Medulla oblongata (tissue), 1 donor: Measurements from ENCODE around the gene TRIP12.
"Not testable (repeated sequence)": the region's sequence is repeated elsewhere in the genome, so short reads cannot be mapped to it uniquely, and the experiment has no call there.

Experiments used
- DNase-seq: peaks from one replicate; pipeline ENCODE4 v3.0.0-alpha.2; 2015; ENCODE audit errors: extremely low spot score

TRIP12 gene

GRCh38 chr2:229921892-229922448 lies at the start of gene TRIP12:
Gene TRIP12 (minus strand): TSS chr2:229922009. CDS start chr2:229880079, 41,930 bp downstream.
- DNase-seq: peak; percentile 93

- DNase-seq: no peak
Measured at GRCh38 chr2:229971298-229971790, 49.5 kb upstream of the TRIP12 start.

- DNase-seq: no peak
Measured at GRCh38 chr2:229970406-229970805, 48.6 kb upstream of the TRIP12 start.

- no peak for DNase-seq
Measured at GRCh38 chr2:229969921-229970320, 48.1 kb upstream of the TRIP12 start.

GRCh38 chr2:229963596-229963995 lies 41.8 kb upstream of the TRIP12 start:
- DNase-seq: not testable (repeated sequence)

GRCh38 chr2:229956491-229956890 lies 34.7 kb upstream of the TRIP12 start:
- DNase-seq: no peak

- no peak for DNase-seq
Measured at GRCh38 chr2:229955663-229956062, 33.9 kb upstream of the TRIP12 start.

GRCh38 chr2:229952256-229952835 lies 30.5 kb upstream of the TRIP12 start:
- no peak for DNase-seq

- DNase-seq: no peak
Measured at GRCh38 chr2:229947544-229947943, 25.7 kb upstream of the TRIP12 start.

GRCh38 chr2:229945975-229946374 lies 24.2 kb upstream of the TRIP12 start:
- no peak for DNase-seq

GRCh38 chr2:229943770-229944449 lies 22.1 kb upstream of the TRIP12 start:
- DNase-seq: no peak

- no peak for DNase-seq
Measured at GRCh38 chr2:229943171-229943570, 21.4 kb upstream of the TRIP12 start.

- DNase-seq: no peak
Measured at GRCh38 chr2:229942671-229943070, 20.9 kb upstream of the TRIP12 start.

GRCh38 chr2:229937537-229937936 lies 15.7 kb upstream of the TRIP12 start:
- no peak for DNase-seq

- DNase-seq: no peak
Measured at GRCh38 chr2:229931241-229931640, 9.4 kb upstream of the TRIP12 start.

- DNase-seq: no peak
Measured at GRCh38 chr2:229930656-229931055, 8.8 kb upstream of the TRIP12 start.

GRCh38 chr2:229927817-229928321 lies 6.1 kb upstream of the TRIP12 start:
- no peak for DNase-seq

GRCh38 chr2:229925201-229925600 lies 3.4 kb upstream of the TRIP12 start:
- DNase-seq: no peak

- not testable (repeated sequence) for DNase-seq
Measured at GRCh38 chr2:229924541-229924940, 2.7 kb upstream of the TRIP12 start.

GRCh38 chr2:229922449-229923386 lies 909 bp upstream of the TRIP12 start, which contains the start of gene FBXO36:
Gene FBXO36 (plus strand): TSS chr2:229922503. CDS start chr2:229922514, 11 bp downstream.
- no peak for DNase-seq

- peak; percentile 82 for DNase-seq
Measured at GRCh38 chr2:229921101-229921891, 513 bp downstream of the TRIP12 start.
